Common myeloid progenitor, CD34-positive (primary cell): ENCODE measurements around the gene CHRNA3. TPM values are rescaled to one million over a fixed set of nuclear protein-coding genes. Genes with fewer than 3 reads are reported as not detected.

ENCODE experiments used
- CTCF ChIA-PET: fragments of 350-600 bp; sonication (Branson Sonifier 250); formaldehyde crosslinking; loops from one replicate; lab custom pipeline; 2021; ENCODE audit warnings: antibody characterized with exemption; lab: Charles Lee
- POLR2A ChIA-PET: fragments of 350-600 bp; sonication (Branson Sonifier 250); formaldehyde crosslinking; loops from one replicate; lab custom pipeline; 2021; ENCODE audit warnings: antibody characterized with exemption; lab: Charles Lee
- DNase-seq, 3 donors: peaks; one replicate each; pipeline versions ENCODE4 v3.0.0 to v3.0.0-alpha.2; 2013
- H3K27ac ChIP-seq, 2 experiments: 1 replicate in 1 of 2; 2 replicates in 1 of 2; pipeline ENCODE4 v1.7.0; 2013; ENCODE audit warnings: inconsistent platforms in 2 of 2, low read length in 2 of 2, mild to moderate bottlenecking in 2 of 2, low read depth in 1 of 2, moderate library complexity in 1 of 2; ENCODE audit not compliant: severe bottlenecking in 2 of 2, insufficient read depth in 1 of 2, poor library complexity in 1 of 2
- H3K27me3 ChIP-seq, 5 experiments: replicated peaks in 2 of 5; 1 replicate in 3 of 5; 2 replicates in 2 of 5; pipeline versions ENCODE4 v1.6.1 to v1.7.0; 2013; ENCODE audit warnings: low read length in 4 of 5, mild to moderate bottlenecking in 2 of 5, moderate library complexity in 2 of 5, inconsistent platforms in 1 of 5; ENCODE audit not compliant: insufficient read depth in 5 of 5, control insufficient read depth in 4 of 5
- H3K36me3 ChIP-seq, 4 experiments: 1 replicate in 2 of 4; 2 replicates in 2 of 4; pipeline versions ENCODE4 v1.6.1 to v1.7.0; 2013; ENCODE audit warnings: low read length in 3 of 4, control low read depth in 1 of 4, mild to moderate bottlenecking in 1 of 4; ENCODE audit not compliant: control insufficient read depth in 4 of 4, insufficient read depth in 4 of 4
- H3K4me1 ChIP-seq, 4 experiments: 1 replicate in 3 of 4; 2 replicates in 1 of 4; pipeline versions ENCODE4 v1.6.1 to v1.7.1; 2013; ENCODE audit warnings: low read length in 3 of 4, mild to moderate bottlenecking in 3 of 4, control low read depth in 1 of 4, inconsistent platforms in 1 of 4, moderate library complexity in 1 of 4; ENCODE audit not compliant: control insufficient read depth in 4 of 4, insufficient read depth in 4 of 4; ENCODE audit errors: control extremely low read depth in 1 of 4
- H3K4me3 ChIP-seq, 7 experiments: 1 replicate in 4 of 7; 2 replicates in 3 of 7; pipeline versions ENCODE4 v1.5.1 to v1.7.0; 2013; ENCODE audit warnings: mild to moderate bottlenecking in 7 of 7, low read length in 6 of 7, moderate library complexity in 6 of 7, inconsistent platforms in 2 of 7, low read depth in 2 of 7, control low read depth in 1 of 7; ENCODE audit not compliant: insufficient read depth in 4 of 7, control insufficient read depth in 1 of 7; ENCODE audit errors: extremely low read depth in 1 of 7
- H3K9me3 ChIP-seq, 5 experiments: 1 replicate in 4 of 5; 2 replicates in 1 of 5; pipeline versions ENCODE4 v1.6.1 to v1.7.1; 2013; ENCODE audit warnings: low read length in 4 of 5, mild to moderate bottlenecking in 2 of 5, inconsistent platforms in 1 of 5, low read depth in 1 of 5, moderate library complexity in 1 of 5; ENCODE audit not compliant: control insufficient read depth in 4 of 5, insufficient read depth in 2 of 5; ENCODE audit errors: control extremely low read depth in 1 of 5
- WGBS: methylation state at CpG from one replicate; pipeline ENCODE4 v1.1.5; 2013; ENCODE audit not compliant: insufficient coverage; 5-methylcytosine and 5-hydroxymethylcytosine counted together
- polyA plus RNA-seq: library from polyadenylated mRNA; unstranded; fragments of 120-200 nt; gene quantifications from one replicate; pipeline ENCODE4 v1.2.1, GENCODE V29; 2013

The CHRNA3 gene
- 0.57 TPM for polyA plus RNA-seq

DNA sequence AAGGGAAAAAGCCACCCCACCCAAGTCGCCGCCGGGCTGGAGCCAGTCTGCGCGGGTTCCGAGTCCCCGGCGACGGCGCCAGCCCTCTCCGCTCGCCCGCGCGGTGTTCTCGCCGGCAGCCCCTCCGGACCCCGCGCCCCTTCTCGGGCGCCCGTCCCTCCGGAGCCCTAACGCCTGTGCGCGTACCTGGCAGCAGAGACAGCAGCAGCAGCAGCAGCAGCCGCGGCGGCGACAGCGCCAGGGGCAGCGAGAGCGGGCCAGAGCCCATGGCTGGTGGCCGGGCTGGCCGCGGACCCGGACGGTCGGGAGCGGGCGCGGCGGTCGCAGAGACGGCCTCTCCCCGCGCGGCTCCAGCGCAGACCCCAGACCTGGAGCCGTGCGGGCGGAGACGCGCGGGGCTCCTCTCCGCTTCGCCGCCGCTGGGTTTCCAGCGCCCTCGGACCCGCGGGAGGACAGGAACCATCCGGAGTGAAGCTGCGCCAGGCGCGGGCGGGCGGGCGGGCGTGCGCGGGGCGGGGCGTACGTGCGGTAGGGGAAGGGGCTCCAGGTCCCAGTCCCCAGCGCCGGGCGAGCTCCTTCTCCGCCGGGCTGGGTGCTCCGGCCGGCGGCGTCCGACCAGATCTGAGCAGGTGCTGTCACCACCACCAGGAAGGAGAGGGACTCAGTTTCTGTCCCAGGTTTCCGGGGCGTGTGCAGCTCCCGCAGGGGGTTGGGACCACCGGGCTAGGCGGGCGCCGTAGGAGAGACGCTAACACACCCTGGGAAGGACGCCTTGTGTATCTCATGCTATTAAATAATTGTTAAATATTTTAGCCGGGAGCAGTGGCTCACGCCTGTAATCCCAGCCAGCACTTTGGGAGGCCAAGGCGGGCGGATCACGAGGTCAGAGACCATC lies at the start of gene CHRNA3:
Gene CHRNA3 (minus strand): TSS at position 470 of the 895 bp plus-strand sequence. CDS start 202 bp downstream, at position 268.
- H3K27me3 ChIP-seq: peaks cover 5 to 41% (median 18%) of the 10 kb centered on the region in 5 experiments
- no peak within 1 kb of the TSS for H3K27ac ChIP-seq
- peak in 1 of 3 donors; percentile 31 for DNase-seq
- no peaks in the 10 kb centered on the region for H3K9me3 ChIP-seq
- peaks cover 0 to 24% (median 15%) of the 10 kb centered on the region in 4 experiments for H3K4me1 ChIP-seq
- POLR2A ChIA-PET: interaction anchor here (0.7 to 0.8 kb wide), 2 partner anchors 15 to 52 kb away, joined by 3 read pairs; no protein-coding TSS in a partner anchor
- peak within 1 kb of the TSS; percentile 26 to 68 (median 44) for H3K4me3 ChIP-seq
- CTCF ChIA-PET: interaction anchor here (3.1 to 4.9 kb wide), 3 partner anchors 15 to 90 kb away, joined by 10 to 27 read pairs (median 13); no protein-coding TSS in a partner anchor
- 2% methylated on average over 78 of the region's 102 CpGs for WGBS
- no peaks in the 10 kb centered on the region for H3K36me3 ChIP-seq

DNA sequence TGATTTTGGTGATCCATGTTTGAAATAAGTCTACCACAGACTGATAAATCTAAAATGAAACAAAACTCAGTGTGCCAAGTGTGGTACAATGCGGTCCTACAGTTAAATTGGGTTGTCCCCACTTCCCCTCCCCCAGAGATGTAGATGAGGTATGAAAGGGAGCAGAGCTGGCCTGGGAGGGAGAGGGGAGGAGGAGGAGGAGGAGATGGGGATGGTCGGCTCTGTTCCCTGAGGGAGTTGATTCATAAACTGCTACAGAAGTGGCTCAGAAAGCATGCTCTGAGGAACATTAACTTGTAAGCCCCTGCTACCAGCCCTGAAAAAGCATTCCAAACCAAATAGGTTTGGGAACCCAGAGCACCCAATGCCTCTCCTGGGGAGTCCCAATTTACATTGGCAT lies 48.2 kb upstream of the CHRNA3 start:
- Histone ChIP-seq H3K4me1 (no peaks in the 10 kb centered on the region), H3K27me3 (no peaks in the 10 kb centered on the region), H3K27ac (no peak overlapping the region), H3K4me3 (no peak overlapping the region), H3K9me3 (peaks cover 0 to 4% (median 0%) of the 10 kb centered on the region in 5 experiments), H3K36me3 (no peaks in the 10 kb centered on the region)
- peak in 1 of 3 donors; percentile 8 for DNase-seq
- ChIA-PET POLR2A (no interaction called here), CTCF (interaction anchor here (1.3 to 1.8 kb wide), 2 partner anchors 12 to 28 kb away, joined by 3 to 4 read pairs; partner anchors contain the start of gene CHRNB4)
- 100% methylated on average over 1 of the region's 2 CpGs for WGBS

DNA sequence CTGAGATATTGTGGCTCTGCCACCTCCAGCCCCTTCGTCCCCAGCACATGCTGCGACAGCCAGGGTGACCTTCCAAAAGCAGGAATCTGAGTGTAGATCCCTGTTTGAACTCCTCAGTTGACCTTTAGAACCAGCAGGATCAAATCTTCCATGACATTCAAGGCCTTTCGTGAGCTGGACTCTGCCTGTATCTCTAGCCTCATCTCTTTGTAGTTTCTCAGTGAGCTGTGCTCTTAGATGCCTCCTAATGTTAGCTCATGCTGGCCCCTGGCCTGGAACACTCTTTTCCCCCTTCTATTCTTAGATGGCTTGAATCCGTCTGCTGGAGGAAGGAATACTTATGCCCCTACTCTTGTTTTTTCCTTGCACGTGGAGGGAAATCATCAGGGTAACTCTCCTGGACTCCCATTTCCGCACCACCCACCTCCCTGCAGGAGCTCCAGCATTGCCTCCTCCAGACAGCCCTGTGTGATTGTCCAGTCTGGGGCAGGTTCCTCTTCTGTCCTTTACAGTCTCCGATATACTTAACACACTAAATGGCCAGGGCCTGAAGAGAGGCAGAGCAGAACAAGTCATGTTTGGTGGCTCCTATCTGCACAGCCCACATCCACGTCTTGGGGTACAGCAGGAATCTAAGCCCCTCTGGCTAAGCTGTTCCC lies 46.9 kb upstream of the CHRNA3 start:
- CTCF ChIA-PET: interaction anchor here (1.3 to 1.8 kb wide), 2 partner anchors 11 to 27 kb away, joined by 3 to 4 read pairs; partner anchors contain the start of gene CHRNB4
- H3K36me3 ChIP-seq: no peaks in the 10 kb centered on the region
- no peaks in the 10 kb centered on the region for H3K27me3 ChIP-seq
- no peaks in the 10 kb centered on the region for H3K9me3 ChIP-seq
- POLR2A ChIA-PET: interaction anchor here (1.3 kb wide), 1 partner anchor 23 kb away, joined by 4 read pairs; no protein-coding TSS in a partner anchor
- H3K4me1 ChIP-seq: peaks cover 0 to 3% (median 0%) of the 10 kb centered on the region in 4 experiments
- WGBS: 98% methylated on average over 8 of the region's 8 CpGs
- H3K4me3 ChIP-seq: no peak overlapping the region
- DNase-seq: no peak
- no peak overlapping the region for H3K27ac ChIP-seq

DNA sequence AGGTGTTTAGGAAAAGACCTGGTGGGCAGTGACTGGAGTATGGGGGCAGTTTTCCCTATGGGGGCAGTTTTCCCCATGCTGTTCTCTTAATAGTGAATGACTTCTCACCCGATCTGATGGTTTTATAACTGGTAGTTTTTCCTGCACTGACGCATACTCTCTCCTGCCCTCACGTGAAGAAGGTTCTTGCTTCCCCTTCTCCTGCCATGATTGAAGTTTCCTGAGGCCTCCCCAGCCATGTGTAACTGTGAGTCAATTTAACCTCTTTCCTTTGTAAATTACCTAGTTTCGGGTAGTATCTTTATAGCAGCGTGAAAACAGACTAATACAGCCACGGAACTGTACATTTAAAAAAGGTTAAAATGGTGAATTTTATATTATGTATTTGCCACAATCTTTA lies 45.2 kb upstream of the CHRNA3 start:
- peaks cover 0 to 3% (median 0%) of the 10 kb centered on the region in 4 experiments for H3K4me1 ChIP-seq
- POLR2A ChIA-PET: no interaction called here
- no peaks in the 10 kb centered on the region for H3K9me3 ChIP-seq
- DNase-seq: peak in 1 of 3 donors; percentile 38
- no peak overlapping the region for H3K27ac ChIP-seq
- no peaks in the 10 kb centered on the region for H3K36me3 ChIP-seq
- no peaks in the 10 kb centered on the region for H3K27me3 ChIP-seq
- H3K4me3 ChIP-seq: no peak overlapping the region
- CTCF ChIA-PET: no interaction called here
- 50% methylated on average over 3 of the region's 6 CpGs for WGBS

DNA sequence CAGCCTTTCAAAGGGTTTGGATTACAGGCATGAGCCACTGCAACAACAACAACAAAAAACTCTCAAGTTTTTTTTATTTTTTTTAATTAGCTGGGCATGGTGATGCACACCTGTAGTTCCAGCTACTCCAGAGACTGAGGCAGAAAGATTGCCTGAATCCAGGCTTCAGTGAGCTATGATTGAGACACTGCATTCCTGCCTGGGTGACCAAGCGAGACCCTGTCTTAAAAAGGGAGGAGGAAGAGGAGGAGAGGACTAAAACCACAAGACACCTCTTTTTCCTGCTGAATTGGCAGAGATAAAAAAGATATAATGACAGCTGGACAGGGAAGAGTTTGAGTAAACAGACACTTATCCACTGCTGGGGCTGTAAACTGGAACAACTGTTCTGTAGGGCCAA lies 42.9 kb upstream of the CHRNA3 start:
- POLR2A ChIA-PET: no interaction called here
- DNase-seq: no peak
- WGBS: no CpG with 5 or more reads among the region's 1 CpG
- Histone ChIP-seq H3K27me3 (no peaks in the 10 kb centered on the region), H3K36me3 (no peaks in the 10 kb centered on the region), H3K27ac (no peak overlapping the region), H3K4me3 (no peak overlapping the region), H3K9me3 (no peaks in the 10 kb centered on the region), H3K4me1 (peaks cover 0 to 3% (median 0%) of the 10 kb centered on the region in 4 experiments)
- CTCF ChIA-PET: interaction anchor here (1.0 to 1.5 kb wide), 3 partner anchors 12 to 47 kb away, joined by 3 read pairs; no protein-coding TSS in a partner anchor

DNA sequence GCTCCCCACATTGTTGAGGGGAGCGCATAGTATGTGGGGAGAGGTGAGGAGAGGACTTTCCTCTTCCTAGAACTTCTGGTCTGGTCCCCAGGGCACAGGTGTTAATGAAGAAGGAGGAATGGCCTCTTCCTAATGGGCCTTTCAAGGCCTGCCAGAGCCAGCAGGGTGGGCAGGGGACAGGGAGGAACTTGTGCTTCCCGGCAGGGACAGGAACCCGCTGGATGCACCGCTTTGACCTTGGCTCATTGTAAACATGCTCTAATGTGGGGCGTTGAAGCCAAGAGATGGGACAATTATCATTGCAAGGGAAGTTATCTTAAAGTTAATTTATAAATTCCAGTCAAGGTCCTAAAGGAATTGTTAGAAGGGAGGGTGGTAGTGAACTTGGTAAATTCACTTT lies 41.2 kb upstream of the CHRNA3 start:
- no peaks in the 10 kb centered on the region for H3K27me3 ChIP-seq
- peaks cover 0 to 3% (median 0%) of the 10 kb centered on the region in 4 experiments for H3K4me1 ChIP-seq
- CTCF ChIA-PET: interaction anchor here (1.3 kb wide), 1 partner anchor 23 kb away, joined by 4 read pairs; no protein-coding TSS in a partner anchor
- DNase-seq: no peak
- H3K9me3 ChIP-seq: no peaks in the 10 kb centered on the region
- 100% methylated on average over 3 of the region's 5 CpGs for WGBS
- POLR2A ChIA-PET: no interaction called here
- no peaks in the 10 kb centered on the region for H3K36me3 ChIP-seq
- no peak overlapping the region for H3K4me3 ChIP-seq
- H3K27ac ChIP-seq: no peak overlapping the region
